Measurements from ENCODE around the gene CELSR3. TPM values are rescaled to one million over a fixed set of nuclear protein-coding genes. Genes with fewer than 3 reads are reported as not detected.

CELSR3 gene
- total RNA-seq, 1 donor from 2014 or later, result 1.2 TPM

DNA sequence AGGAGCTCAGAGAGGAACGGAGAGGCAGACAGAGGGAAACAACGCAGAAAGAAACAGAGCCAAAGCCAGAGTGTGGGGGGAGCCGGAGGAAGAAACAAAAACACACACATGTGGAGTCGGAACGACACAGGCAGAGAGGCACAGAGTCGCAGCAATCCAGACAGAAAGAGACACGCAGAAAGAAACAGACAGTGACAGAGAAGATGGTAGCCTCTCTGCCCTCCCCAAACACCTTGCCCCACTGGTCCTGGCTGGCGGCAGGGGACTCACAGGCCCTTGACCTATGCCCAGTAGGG is 21.3 kb upstream of the CELSR3 start:
- peaks cover 22% of the 10 kb centered on the region for H3K4me1 ChIP-seq
- no peaks in the 10 kb centered on the region for H3K9me3 ChIP-seq
- peak overlapping the region; percentile 51 for H3K27ac ChIP-seq
- intact Hi-C loops (cut with DNase I), result no loop called here
- peaks cover 43% of the 10 kb centered on the region for H3K36me3 ChIP-seq
- ATAC-seq, result no peak
- peak overlapping the region; percentile 91 for H3K4me3 ChIP-seq
- TF ChIP-seq, protein P1, sequence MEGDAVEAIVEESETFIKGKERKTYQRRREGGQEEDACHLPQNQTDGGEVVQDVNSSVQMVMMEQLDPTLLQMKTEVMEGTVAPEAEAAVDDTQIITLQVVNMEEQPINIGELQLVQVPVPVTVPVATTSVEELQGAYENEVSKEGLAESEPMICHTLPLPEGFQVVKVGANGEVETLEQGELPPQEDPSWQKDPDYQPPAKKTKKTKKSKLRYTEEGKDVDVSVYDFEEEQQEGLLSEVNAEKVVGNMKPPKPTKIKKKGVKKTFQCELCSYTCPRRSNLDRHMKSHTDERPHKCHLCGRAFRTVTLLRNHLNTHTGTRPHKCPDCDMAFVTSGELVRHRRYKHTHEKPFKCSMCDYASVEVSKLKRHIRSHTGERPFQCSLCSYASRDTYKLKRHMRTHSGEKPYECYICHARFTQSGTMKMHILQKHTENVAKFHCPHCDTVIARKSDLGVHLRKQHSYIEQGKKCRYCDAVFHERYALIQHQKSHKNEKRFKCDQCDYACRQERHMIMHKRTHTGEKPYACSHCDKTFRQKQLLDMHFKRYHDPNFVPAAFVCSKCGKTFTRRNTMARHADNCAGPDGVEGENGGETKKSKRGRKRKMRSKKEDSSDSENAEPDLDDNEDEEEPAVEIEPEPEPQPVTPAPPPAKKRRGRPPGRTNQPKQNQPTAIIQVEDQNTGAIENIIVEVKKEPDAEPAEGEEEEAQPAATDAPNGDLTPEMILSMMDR (IDR thresholded peaks at IDR 0.05), result no peak
- H3K27me3 ChIP-seq, result no peaks in the 10 kb centered on the region
- DNase-seq, result no peak

DNA sequence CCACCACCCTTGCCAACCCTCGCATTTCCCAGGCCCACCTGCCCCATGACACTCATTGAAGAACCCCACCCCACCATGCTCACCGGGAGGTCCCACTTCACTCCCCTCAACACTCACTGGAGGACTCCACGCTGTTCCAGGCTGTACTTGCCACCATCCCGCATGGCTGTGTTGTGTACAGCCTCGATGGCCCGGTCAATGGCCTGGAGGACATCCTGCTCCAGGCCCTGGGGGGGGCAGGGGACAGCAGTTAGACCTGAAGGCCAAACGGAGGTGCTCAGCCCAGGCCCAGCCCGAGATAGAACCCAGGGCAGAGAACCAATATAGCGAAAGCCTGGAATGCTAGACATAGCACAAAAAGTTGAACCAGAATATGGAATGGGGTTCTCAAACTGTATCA is 20.1 kb upstream of the CELSR3 start:
- Histone ChIP-seq H3K4me3 (no peak overlapping the region), H3K27ac (no peak overlapping the region), H3K9me3 (no peaks in the 10 kb centered on the region), H3K27me3 (no peaks in the 10 kb centered on the region), H3K4me1 (peaks cover 22% of the 10 kb centered on the region), H3K36me3 (peaks cover 41% of the 10 kb centered on the region)
- intact Hi-C loops (cut with DNase I), result no loop called here
- DNase-seq, result no peak
- TF ChIP-seq, protein P1 (IDR thresholded peaks at IDR 0.05), result no peak
- ATAC-seq, result no peak

DNA sequence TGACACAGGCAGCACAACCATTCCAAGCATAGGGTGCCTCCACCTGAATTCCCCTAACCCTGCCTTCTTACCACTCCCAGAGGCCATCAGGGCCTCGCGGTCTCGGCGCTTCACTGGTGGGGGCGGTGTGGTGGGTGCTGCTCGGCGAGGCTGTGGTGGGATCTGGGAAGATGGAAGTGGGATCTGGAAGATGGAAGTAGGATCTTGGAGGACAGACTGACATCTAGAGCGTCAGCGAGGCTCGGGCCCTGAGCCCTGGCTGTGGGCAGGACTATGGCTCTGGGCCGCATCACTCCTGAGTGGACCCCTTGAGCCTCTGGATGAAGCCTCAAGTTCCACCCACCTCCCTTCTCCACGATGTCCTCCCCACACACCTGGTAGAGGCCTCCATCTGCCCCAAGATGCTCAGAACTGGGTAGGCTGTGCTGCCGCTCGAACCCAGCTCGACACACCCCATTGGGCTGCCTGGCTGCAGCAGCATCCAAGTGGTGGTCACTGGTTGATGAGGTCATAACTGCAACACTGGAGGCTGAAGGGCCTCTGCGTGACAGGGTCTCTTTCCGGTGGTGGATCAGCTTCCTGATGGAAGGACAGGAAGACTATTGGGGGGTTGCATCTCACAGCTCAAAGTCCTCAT is 19.4 kb upstream of the CELSR3 start:
- H3K4me3 ChIP-seq, result no peak overlapping the region
- no peak overlapping the region for H3K27ac ChIP-seq
- DNase-seq (peak; percentile 46), ATAC-seq (no peak)
- no peaks in the 10 kb centered on the region for H3K27me3 ChIP-seq
- H3K4me1 ChIP-seq, result peaks cover 22% of the 10 kb centered on the region
- no peaks in the 10 kb centered on the region for H3K9me3 ChIP-seq
- TF ChIP-seq, protein P1 (IDR thresholded peaks at IDR 0.05), result no peak
- intact Hi-C loops (cut with DNase I), result no loop called here
- H3K36me3 ChIP-seq, result peaks cover 34% of the 10 kb centered on the region

DNA sequence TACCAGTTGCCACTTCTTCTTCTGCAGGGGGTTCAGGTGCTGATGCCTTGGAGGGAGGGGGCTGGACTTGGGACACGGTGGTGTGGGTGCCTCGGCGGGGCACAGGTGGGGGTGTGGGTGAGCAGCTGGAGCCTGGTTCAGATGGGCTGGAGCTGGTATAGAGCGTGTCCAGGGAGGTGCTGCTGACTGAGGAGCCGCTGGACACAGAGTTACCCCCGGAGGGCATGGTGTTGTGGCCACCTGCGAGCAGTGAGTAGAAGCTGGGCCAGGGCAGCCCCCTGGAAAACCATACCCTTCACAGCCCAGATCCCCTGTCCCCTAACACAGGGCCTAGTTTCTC is 18.8 kb upstream of the CELSR3 start:
- no peak overlapping the region for H3K27ac ChIP-seq
- DNase-seq (no peak), ATAC-seq (no peak)
- no peaks in the 10 kb centered on the region for H3K27me3 ChIP-seq
- intact Hi-C loops (cut with DNase I), result no loop called here
- peaks cover 34% of the 10 kb centered on the region for H3K36me3 ChIP-seq
- H3K9me3 ChIP-seq, result no peaks in the 10 kb centered on the region
- H3K4me1 ChIP-seq, result peaks cover 21% of the 10 kb centered on the region
- no peak overlapping the region for H3K4me3 ChIP-seq
- TF ChIP-seq, protein P1 (IDR thresholded peaks at IDR 0.05), result no peak

DNA sequence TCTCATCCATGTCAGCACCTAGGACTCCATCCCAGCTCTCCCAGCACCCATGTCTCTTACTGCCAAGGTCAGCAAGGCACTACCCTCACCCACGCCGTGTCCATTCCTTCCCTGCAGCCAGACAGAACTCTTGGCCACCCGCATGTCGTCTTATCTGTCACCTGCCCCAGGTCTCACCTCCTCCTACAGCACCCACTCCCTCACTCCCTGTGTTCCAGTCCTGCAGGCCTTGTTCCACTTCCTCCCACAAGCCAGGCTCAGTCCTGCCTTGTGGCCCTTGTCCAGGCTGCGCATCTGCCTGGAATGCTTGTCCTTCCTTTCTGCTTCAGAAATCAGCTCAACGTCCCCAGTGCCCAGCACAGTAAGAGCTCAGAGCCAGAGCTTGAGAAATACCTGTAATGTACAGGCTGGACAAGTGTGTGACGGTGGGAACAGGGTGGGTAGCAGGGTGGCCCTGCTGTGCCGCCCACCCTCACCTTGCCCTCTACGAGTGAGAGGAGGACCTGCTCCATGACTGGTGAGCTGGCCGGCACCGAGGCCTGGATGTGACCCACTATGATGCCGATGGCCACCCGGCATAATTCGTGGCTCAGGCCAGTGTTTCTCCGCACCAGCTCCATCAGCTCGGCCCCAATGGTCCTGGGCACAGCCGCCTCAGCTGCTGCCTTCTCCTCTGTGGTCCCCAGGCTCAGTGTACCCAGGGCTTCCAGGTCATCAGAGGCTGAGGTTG is 18.3 kb upstream of the CELSR3 start:
- no peak overlapping the region for H3K27ac ChIP-seq
- no peaks in the 10 kb centered on the region for H3K9me3 ChIP-seq
- TF ChIP-seq, protein P1 (IDR thresholded peaks at IDR 0.05), result no peak
- no peaks in the 10 kb centered on the region for H3K27me3 ChIP-seq
- no peak for ATAC-seq
- intact Hi-C loops (cut with DNase I), result no loop called here
- no peak for DNase-seq
- peaks cover 16% of the 10 kb centered on the region for H3K4me1 ChIP-seq
- peaks cover 34% of the 10 kb centered on the region for H3K36me3 ChIP-seq
- H3K4me3 ChIP-seq, result no peak overlapping the region
